ENCODE measurements around the gene LRTM2. TPM values are rescaled to one million over a fixed set of nuclear protein-coding genes. Genes with fewer than 3 reads are reported as not detected.
A peak's percentile ranks its signal among the peaks of the same experiment; 100 is the strongest.

Gene LRTM2
- total and polyA plus RNA-seq, 2 of the 4 experiments (the other 2 are of a cell fraction): not detected

DNA sequence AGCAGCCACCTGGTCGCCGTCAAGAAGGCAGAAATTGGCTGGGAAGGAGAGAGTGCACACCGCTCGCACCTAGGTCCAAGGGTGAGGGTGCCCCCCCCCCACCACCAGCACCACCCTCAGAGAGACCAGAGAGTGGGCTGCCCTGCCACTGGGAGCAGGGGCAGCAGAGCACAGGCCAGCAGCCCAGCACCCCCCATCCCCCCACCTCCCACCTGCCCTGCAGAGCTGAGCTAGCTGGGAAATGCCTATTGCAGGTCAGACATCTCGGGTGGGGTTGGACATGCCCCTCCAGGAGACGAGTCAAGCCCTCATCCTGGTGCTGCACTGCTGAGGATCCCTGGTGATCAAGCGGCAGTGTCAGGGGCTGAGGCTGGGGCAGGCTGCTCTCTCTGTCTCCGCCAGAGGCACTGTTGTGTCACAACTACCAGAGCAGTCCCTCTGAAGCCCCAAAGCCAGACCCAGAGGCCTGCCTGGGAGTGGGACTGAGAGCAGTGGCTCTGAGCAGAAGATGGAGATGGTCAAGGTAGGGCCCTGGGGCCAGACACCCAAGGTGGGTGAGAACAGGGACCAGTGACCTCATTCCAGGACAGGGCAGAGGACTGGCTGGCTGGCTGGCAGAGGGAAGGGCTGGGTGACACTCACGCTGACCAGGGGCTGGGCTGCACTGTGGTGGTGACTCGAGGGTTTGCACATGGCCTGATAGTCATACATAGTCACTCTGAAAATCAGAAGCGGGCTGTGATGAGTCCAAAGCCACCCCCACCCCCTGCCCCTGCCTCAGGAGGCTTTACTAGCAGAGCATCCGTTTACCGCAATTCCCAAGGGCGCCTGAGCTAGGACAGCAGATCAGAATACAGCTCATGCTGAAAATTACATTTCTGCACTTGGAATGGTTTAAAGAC lies 19.7 kb upstream of the LRTM2 start:
- DNase-seq: peak; percentile 54
- WGBS, 2 experiments (ENCODE audit: extremely low coverage in 2 of 2, insufficient read length in 1 of 2): 13% methylated on average over 3 of the region's 14 CpGs; no CpG with 5 or more reads in 1 of the 2 experiments
- no peaks in the 10 kb centered on the region for H3K36me3 ChIP-seq (ENCODE audit: control insufficient read depth, insufficient read depth, low read length)
- TF ChIP-seq RAD21 (IDR thresholded peaks at IDR 0.05; ENCODE audit: low read length): peak; percentile 73
- no peak for TF ChIP-seq RCOR1 (IDR thresholded peaks at IDR 0.05; ENCODE audit: insufficient replicate concordance, low read length)
- no peak for TF ChIP-seq NFE2L2 (IDR thresholded peaks at IDR 0.05; ENCODE audit: low read depth, low read length)
- TF ChIP-seq CHD1 (IDR thresholded peaks at IDR 0.05; ENCODE audit: low read depth, low read length): no peak
- no peak for TF ChIP-seq CEBPB (IDR thresholded peaks at IDR 0.05; ENCODE audit: low read depth, low read length)
- TF ChIP-seq ELK1 (IDR thresholded peaks at IDR 0.05; ENCODE audit: borderline replicate concordance, low read depth, low read length): no peak
- TF ChIP-seq, protein P1, sequence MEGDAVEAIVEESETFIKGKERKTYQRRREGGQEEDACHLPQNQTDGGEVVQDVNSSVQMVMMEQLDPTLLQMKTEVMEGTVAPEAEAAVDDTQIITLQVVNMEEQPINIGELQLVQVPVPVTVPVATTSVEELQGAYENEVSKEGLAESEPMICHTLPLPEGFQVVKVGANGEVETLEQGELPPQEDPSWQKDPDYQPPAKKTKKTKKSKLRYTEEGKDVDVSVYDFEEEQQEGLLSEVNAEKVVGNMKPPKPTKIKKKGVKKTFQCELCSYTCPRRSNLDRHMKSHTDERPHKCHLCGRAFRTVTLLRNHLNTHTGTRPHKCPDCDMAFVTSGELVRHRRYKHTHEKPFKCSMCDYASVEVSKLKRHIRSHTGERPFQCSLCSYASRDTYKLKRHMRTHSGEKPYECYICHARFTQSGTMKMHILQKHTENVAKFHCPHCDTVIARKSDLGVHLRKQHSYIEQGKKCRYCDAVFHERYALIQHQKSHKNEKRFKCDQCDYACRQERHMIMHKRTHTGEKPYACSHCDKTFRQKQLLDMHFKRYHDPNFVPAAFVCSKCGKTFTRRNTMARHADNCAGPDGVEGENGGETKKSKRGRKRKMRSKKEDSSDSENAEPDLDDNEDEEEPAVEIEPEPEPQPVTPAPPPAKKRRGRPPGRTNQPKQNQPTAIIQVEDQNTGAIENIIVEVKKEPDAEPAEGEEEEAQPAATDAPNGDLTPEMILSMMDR (conservative IDR thresholded peaks at IDR 0.05; ENCODE audit: low read depth, low read length): peak; percentile 66
- no peak for TF ChIP-seq BHLHE40 (IDR thresholded peaks at IDR 0.05; ENCODE audit: low read depth, low read length)
- no peak for TF ChIP-seq RFX5 (IDR thresholded peaks at IDR 0.05; ENCODE audit: low read depth, low read length)
- TF ChIP-seq MXI1 (IDR thresholded peaks at IDR 0.05; ENCODE audit: borderline replicate concordance, low read depth, low read length): no peak
- TF ChIP-seq MAZ (IDR thresholded peaks at IDR 0.05; ENCODE audit: borderline replicate concordance, low read depth, low read length): 0 out of 2 replicates have a peak, but pooled peaks have one; percentile 13
- TF ChIP-seq SMC3 (IDR thresholded peaks at IDR 0.05; ENCODE audit: low read depth, low read length): peak; percentile 54
- no peak for TF ChIP-seq MAFK (IDR thresholded peaks at IDR 0.05; ENCODE audit: low read depth, low read length)
- TF ChIP-seq FOS (IDR thresholded peaks at IDR 0.05; ENCODE audit: low read depth, low read length): no peak

More for the DNA sequence above, 19.7 kb upstream of the LRTM2 start:
- peaks cover 4% of the 10 kb centered on the region; the same call in 1 of the 2 replicates for H3K4me1 ChIP-seq (ENCODE audit: control insufficient read depth, insufficient read depth, low read length)
- ChIA-PET POLR2A (ENCODE audit: unreplicated experiment) (no interaction called here), CTCF (interaction anchor here (0.7 to 1.7 kb wide), 3 partner anchors 9 to 139 kb away, joined by 3 to 7 read pairs (median 3); no protein-coding TSS in a partner anchor)
- H4K8ac ChIP-seq (ENCODE audit: low read depth in 2 of 2, low read length in 2 of 2): no peak overlapping the region
- H3K79me1 ChIP-seq (ENCODE audit: low read depth in 1 of 2, low read length in 2 of 2): 0 out of 4 replicates have a peak, but pooled peaks cover 0 to 3% of the 10 kb centered on the region in 2 experiments
- BruUV-seq (replicated peaks): no TSS peak
- H3K27ac ChIP-seq (ENCODE audit: insufficient read depth, low read length): no peak overlapping the region
- peak overlapping the region; percentile 33 for H2AFZ ChIP-seq (replicated peaks; ENCODE audit: low read length, poor library complexity)
- intact Hi-C loops (cut with micrococcal nuclease) (loop anchor here (1.0 kb wide), 1 partner anchor 140 kb away; no protein-coding TSS in a partner anchor), in situ Hi-C loops (cut with MboI; ENCODE audit: low sequenced_read_pairs) (loop anchor here (10.0 to 25.0 kb wide), 3 partner anchors 224 to 784 kb away; no protein-coding TSS in a partner anchor), dilution Hi-C loops (cut with HindIII; ENCODE audit: low sequenced_read_pairs, unreplicated experiment) (no loop called here)
- H4K20me1 ChIP-seq (ENCODE audit: insufficient read depth, low read length): no peaks in the 10 kb centered on the region
- H2BK5ac ChIP-seq (ENCODE audit: low read depth, low read length, poor library complexity, severe bottlenecking): no peak overlapping the region
- H3K18ac ChIP-seq (ENCODE audit: low read depth, low read length): no peak overlapping the region
- H2BK15ac ChIP-seq (ENCODE audit: low read depth, low read length): no peak overlapping the region
- no peak overlapping the region for H3K4me3 ChIP-seq (ENCODE audit: insufficient read depth, low read depth, low read length)
- no peaks in the 10 kb centered on the region; the same call in 1 of the 2 replicates for H3K27me3 ChIP-seq (ENCODE audit: control insufficient read depth, insufficient read depth, low read length)
- H3K4ac ChIP-seq (ENCODE audit: low read depth, low read length): no peak overlapping the region
- no peak overlapping the region for H4K91ac ChIP-seq (ENCODE audit: insufficient read depth, low read depth, low read length)
- no peak overlapping the region for H3K4me2 ChIP-seq (ENCODE audit: low read depth, low read length)
- no peak overlapping the region for H2AK9ac ChIP-seq (replicated peaks; ENCODE audit: low read depth, low read length, poor library complexity)
- H3K23ac ChIP-seq (ENCODE audit: low read depth, low read length): no peak overlapping the region
- H2BK120ac ChIP-seq (ENCODE audit: low read depth, low read length): no peak overlapping the region
- peaks cover 4% of the 10 kb centered on the region; the same call in 1 of the 2 replicates for H3K9me1 ChIP-seq (ENCODE audit: insufficient read depth, low read length)
- no peak overlapping the region for H2AK5ac ChIP-seq (ENCODE audit: low read depth, low read length)
- H3K14ac ChIP-seq (replicated peaks; ENCODE audit: low read depth, low read length): no peak overlapping the region
- H3K9me3 ChIP-seq (ENCODE audit: control insufficient read depth, insufficient read depth, low read length): no peaks in the 10 kb centered on the region
- peak; percentile 67 for ATAC-seq (ENCODE audit: low read depth)
- H4K5ac ChIP-seq (ENCODE audit: low read depth, low read length): no peak overlapping the region
- no peak overlapping the region for H3K9ac ChIP-seq (ENCODE audit: low read depth, low read length)
- no peak overlapping the region for H3K56ac ChIP-seq (ENCODE audit: extremely low read depth, insufficient read depth, low read length)
- H2BK20ac ChIP-seq (ENCODE audit: low read depth, low read length): no peak overlapping the region

Measured in IMR-90 (cell line).